Activated naive CD4-positive, alpha-beta T cell treated with anti-CD3 and anti-CD28 coated beads, Interleukin-2, amount 50 U/mL, for 72 hours (primary cell): Measurements from ENCODE around the gene RUNX2. TPM values are rescaled to one million over a fixed set of nuclear protein-coding genes. Genes with fewer than 3 reads are reported as not detected.

Experiments used
- ATAC-seq, 2 donors: fragments of 150-1000 bp; cut with Tn5 transposase; 2 replicates each; pipeline ENCODE4 v1.10.0; 2021; ENCODE audit warnings: mild to moderate bottlenecking in 2 of 2, moderate library complexity in 2 of 2
- DNase-seq, 2 donors: peaks; one replicate each; pipeline ENCODE4 v3.0.0; 2021 to 2022; ENCODE audit warnings: low spot score in 2 of 2
- H3K27ac Mint-ChIP-seq, 2 donors: one replicate each; pipeline ENCODE4 v1.8.0; 2022; ENCODE audit warnings: mild to moderate bottlenecking in 2 of 2, mixed read lengths in 2 of 2
- H3K36me3 Mint-ChIP-seq, 2 donors: one replicate each; pipeline ENCODE4 v1.8.0; 2022; ENCODE audit warnings: mixed read lengths in 2 of 2
- H3K9me3 Mint-ChIP-seq, 2 donors: one replicate each; pipeline ENCODE4 v1.8.0; 2022; ENCODE audit warnings: mixed read lengths in 2 of 2
- total RNA-seq, 2 donors: library from RNA; stranded (reverse); gene quantifications; one replicate each; pipeline ENCODE4 v1.2.3, GENCODE V29; 2022

The RUNX2 gene
- total RNA-seq, 2 donors from 2014 or later: 9.5 to 20.8 TPM

- ATAC-seq (peak; percentile 66 to 86), DNase-seq (no peak)
- peaks cover 10 to 12% of the 10 kb centered on the region in 2 donors for H3K36me3 Mint-ChIP-seq
- H3K27ac Mint-ChIP-seq: no peak overlapping the region
- peaks cover 5 to 6% of the 10 kb centered on the region in 2 donors for H3K9me3 Mint-ChIP-seq
These were observed 267.1 kb downstream of the RUNX2 start for GRCh38 chr6:45595010-45595851.

GRCh38 chr6:45597424-45597823, 269.3 kb downstream of the RUNX2 start:
- no peak overlapping the region for H3K27ac Mint-ChIP-seq
- peaks cover 10 to 13% of the 10 kb centered on the region in 2 donors for H3K9me3 Mint-ChIP-seq
- H3K36me3 Mint-ChIP-seq: peaks cover 15 to 17% of the 10 kb centered on the region in 2 donors
- ATAC-seq (no peak), DNase-seq (no peak)

- H3K36me3 Mint-ChIP-seq: peaks cover 15 to 25% of the 10 kb centered on the region in 2 donors
- no peak overlapping the region for H3K27ac Mint-ChIP-seq
- peaks cover 16 to 18% of the 10 kb centered on the region in 2 donors for H3K9me3 Mint-ChIP-seq
- ATAC-seq (no peak), DNase-seq (no peak)
These were observed 270.9 kb downstream of the RUNX2 start for GRCh38 chr6:45599053-45599452.

- ATAC-seq (no peak), DNase-seq (no peak)
- H3K36me3 Mint-ChIP-seq: peaks cover 10 to 23% of the 10 kb centered on the region in 2 donors
- H3K9me3 Mint-ChIP-seq: peaks cover 14 to 20% of the 10 kb centered on the region in 2 donors
- H3K27ac Mint-ChIP-seq: no peak overlapping the region
These were observed 277.8 kb downstream of the RUNX2 start for GRCh38 chr6:45605971-45606370.

GRCh38 chr6:45606831-45607400, 278.8 kb downstream of the RUNX2 start:
- DNase-seq (no peak), ATAC-seq (no peak)
- H3K36me3 Mint-ChIP-seq: peaks cover 10 to 23% of the 10 kb centered on the region in 2 donors
- peaks cover 14 to 20% of the 10 kb centered on the region in 2 donors for H3K9me3 Mint-ChIP-seq
- no peak overlapping the region for H3K27ac Mint-ChIP-seq

GRCh38 chr6:45607798-45608197, 279.7 kb downstream of the RUNX2 start:
- peak overlapping the region in 1 of 2 donors; percentile 81 for H3K27ac Mint-ChIP-seq
- no peak for DNase-seq
- peaks cover 14 to 20% of the 10 kb centered on the region in 2 donors for H3K9me3 Mint-ChIP-seq
- ATAC-seq: no peak
- peaks cover 10 to 21% of the 10 kb centered on the region in 2 donors for H3K36me3 Mint-ChIP-seq

GRCh38 chr6:45608252-45608913, 280.3 kb downstream of the RUNX2 start:
- no peak for DNase-seq
- Mint-ChIP-seq H3K36me3 (peaks cover 10 to 18% of the 10 kb centered on the region in 2 donors), H3K27ac (peak overlapping the region in 1 of 2 donors; percentile 81), H3K9me3 (peaks cover 13 to 19% of the 10 kb centered on the region in 2 donors)
- ATAC-seq: peak; percentile 85 to 91

GRCh38 chr6:45609141-45609638, 281.1 kb downstream of the RUNX2 start:
- Mint-ChIP-seq H3K9me3 (peaks cover 7 to 11% of the 10 kb centered on the region in 2 donors), H3K27ac (peak overlapping the region in 1 of 2 donors; percentile 81), H3K36me3 (peaks cover 10 to 14% of the 10 kb centered on the region in 2 donors)
- ATAC-seq: peak in 1 of 2 donors; percentile 4
- no peak for DNase-seq

- ATAC-seq (no peak), DNase-seq (no peak)
- Mint-ChIP-seq H3K9me3 (peaks cover 5 to 9% of the 10 kb centered on the region in 2 donors), H3K27ac (no peak overlapping the region), H3K36me3 (peaks cover 10 to 12% of the 10 kb centered on the region in 2 donors)
These were observed 282.2 kb downstream of the RUNX2 start for GRCh38 chr6:45610374-45610773.

GRCh38 chr6:45610832-45611231, 282.7 kb downstream of the RUNX2 start:
- peaks cover 10 to 12% of the 10 kb centered on the region in 2 donors for H3K36me3 Mint-ChIP-seq
- H3K27ac Mint-ChIP-seq: no peak overlapping the region
- H3K9me3 Mint-ChIP-seq: peaks cover 5 to 9% of the 10 kb centered on the region in 2 donors
- ATAC-seq (no peak), DNase-seq (no peak)

- Mint-ChIP-seq H3K27ac (no peak overlapping the region), H3K9me3 (peaks cover 5 to 9% of the 10 kb centered on the region in 2 donors), H3K36me3 (peaks cover 10 to 12% of the 10 kb centered on the region in 2 donors)
- ATAC-seq: no peak
- DNase-seq: no peak
These were observed 283.4 kb downstream of the RUNX2 start for GRCh38 chr6:45611491-45611890.

- no peak for DNase-seq
- ATAC-seq: no peak
- Mint-ChIP-seq H3K27ac (no peak overlapping the region), H3K9me3 (peaks cover 5 to 9% of the 10 kb centered on the region in 2 donors), H3K36me3 (peaks cover 10% of the 10 kb centered on the region in 2 donors)
These were observed 285.5 kb downstream of the RUNX2 start for GRCh38 chr6:45613656-45614055.

- Mint-ChIP-seq H3K36me3 (peaks cover 0 to 3% of the 10 kb centered on the region in 2 donors), H3K27ac (no peak overlapping the region), H3K9me3 (peaks cover 0 to 4% of the 10 kb centered on the region in 2 donors)
- DNase-seq: no peak
- ATAC-seq: peak in 1 of 2 donors; percentile 22
These were observed 286.6 kb downstream of the RUNX2 start for GRCh38 chr6:45614488-45615285.

- peak; percentile 30 to 46 for ATAC-seq
- Mint-ChIP-seq H3K36me3 (peaks cover 0 to 8% of the 10 kb centered on the region in 2 donors), H3K9me3 (peaks cover 0 to 7% of the 10 kb centered on the region in 2 donors), H3K27ac (peak overlapping the region in 1 of 2 donors; percentile 39)
- no peak for DNase-seq
These were observed 288.1 kb downstream of the RUNX2 start for GRCh38 chr6:45616209-45616608.

GRCh38 chr6:45617441-45617840, 289.3 kb downstream of the RUNX2 start:
- ATAC-seq (no peak), DNase-seq (no peak)
- Mint-ChIP-seq H3K27ac (no peak overlapping the region), H3K36me3 (peaks cover 0 to 10% of the 10 kb centered on the region in 2 donors), H3K9me3 (peaks cover 0 to 9% of the 10 kb centered on the region in 2 donors)

GRCh38 chr6:45618259-45618658, 290.1 kb downstream of the RUNX2 start:
- no peak for ATAC-seq
- Mint-ChIP-seq H3K36me3 (peaks cover 2 to 13% of the 10 kb centered on the region in 2 donors), H3K27ac (no peak overlapping the region)

More at GRCh38 chr6:45618259-45618658, 290.1 kb downstream of the RUNX2 start:
- no peak for DNase-seq
- H3K9me3 Mint-ChIP-seq: peaks cover 0 to 11% of the 10 kb centered on the region in 2 donors
